Psoas muscle (tissue), 8 donors: ENCODE results near the gene TBC1D5. TPM values are rescaled to one million over a fixed set of nuclear protein-coding genes. Genes with fewer than 3 reads are reported as not detected.

Source experiments
- ATAC-seq, 4 donors: fragments of 200-7000 bp; cut with Tn5 transposase; one replicate each; pipeline ENCODE4 v1.9.1; 2020; ENCODE audit warnings: moderate library complexity in 3 of 4, mild to moderate bottlenecking in 2 of 4
- DNase-seq, 2 donors: peaks; one replicate each; pipeline ENCODE4 v3.0.0-alpha.2; 2020
- H3K27ac ChIP-seq: fragments of 200-600 bp; one replicate; pipeline ENCODE4 v1.8.0; 2022
- H3K27me3 ChIP-seq, 3 donors: fragments of 200-600 bp in 1 of 3; one replicate each; pipeline versions ENCODE4 v1.6.1 to v1.8.0; 2013 to 2022; ENCODE audit warnings: low read length in 2 of 3, mild to moderate bottlenecking in 2 of 3, moderate library complexity in 1 of 3; ENCODE audit not compliant: insufficient read depth in 3 of 3
- H3K36me3 ChIP-seq, 2 donors: fragments of 200-600 bp in 1 of 2; one replicate each; pipeline versions ENCODE4 v1.6.1 to v1.8.0; 2013 to 2022; ENCODE audit warnings: low read depth in 1 of 2, mild to moderate bottlenecking in 1 of 2, moderate library complexity in 1 of 2; ENCODE audit not compliant: insufficient read depth in 1 of 2
- H3K4me1 ChIP-seq: fragments of 200-600 bp; one replicate; pipeline ENCODE4 v1.8.0; 2022
- H3K4me3 ChIP-seq: fragments of 200-600 bp; one replicate; pipeline ENCODE4 v1.8.0; 2022; ENCODE audit warnings: mild to moderate bottlenecking
- H3K9me3 ChIP-seq: fragments of 200-600 bp; one replicate; pipeline ENCODE4 v1.8.0; 2022
- WGBS, 3 donors: extraction: QIAGEN DNeasy Blood & Tissue Kit; methylation state at CpG; one replicate each; pipeline versions ENCODE4 v1.1.6 to v1.1.7; 2013; 5-methylcytosine and 5-hydroxymethylcytosine counted together
- intact Hi-C, 2 donors: fragments of 100-400 bp; cut with DNase I; formaldehyde crosslinking; loops; one replicate each; pipeline versions ENCODE4 v1.11.0 to v1.14.2; 2022
- polyA plus RNA-seq, 3 donors: library from polyadenylated mRNA; stranded (reverse); fragments of 200-250 nt; gene quantifications; one replicate each; pipeline ENCODE4 v1.2.3, GENCODE V29; 2013
- total RNA-seq, 4 donors: library from RNA; stranded (reverse); fragmentation: NEBNext Ultra II Directional in 2 of 4; extraction: Animal tissue kit (Norgen Biotek cat#: 25700) in 2 of 4; gene quantifications; one replicate each; pipeline versions ENCODE4 v1.2.1 to v1.2.4, GENCODE V29; 2021 to 2023
- TF ChIP-seq, protein P1 (sequence below): fragments of 200-600 bp; IDR thresholded peaks from one replicate; pipeline ENCODE4 v1.8.0; 2022; ENCODE audit warnings: antibody characterized with exemption
- donor health status: healthy with polysubstance abuse.
- donor health status: DM: no; HTN: no; CAD: no; lungs with moderate emphysema.
- donor health status: Bipolar disorder and iron deficiency.
- donor health status: healthy.
- donor health status: DM: yes; HTN: yes; CAD: no.
- donor health status: DM: no; HTN: no; CAD: no.
- donor health status: DM: no; HTN: no; CAD: no.
- donor health status: DM: yes; HTN: yes; CAD: no.

TBC1D5 gene
- total and polyA plus RNA-seq, 7 donors, result 4.3 to 20.4 (median 13.3) TPM

DNA sequence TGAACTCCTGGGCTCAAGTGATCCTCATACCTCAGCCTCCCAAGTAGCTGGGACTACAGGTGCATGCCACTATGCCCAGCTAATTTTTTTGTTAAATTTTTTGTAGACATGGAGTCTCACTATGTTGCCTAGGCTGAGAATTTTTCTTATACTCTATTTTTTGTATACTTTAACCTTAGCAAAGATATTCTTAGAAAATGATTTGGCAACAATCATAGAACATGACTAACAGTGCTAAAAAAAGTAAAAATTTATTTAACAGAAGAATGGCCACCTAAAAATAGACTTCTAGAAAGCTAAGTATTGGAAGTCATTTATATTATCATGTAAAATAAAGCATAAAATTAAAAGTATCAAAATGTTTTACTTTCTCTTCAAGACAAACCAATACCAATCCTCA lies 535.4 kb downstream of the TBC1D5 start:
- intact Hi-C loops, result no loop called here
- H3K4me3 ChIP-seq, result no peak overlapping the region
- ATAC-seq (no peak), DNase-seq (no peak)
- H3K27ac ChIP-seq, result no peak overlapping the region
- TF ChIP-seq, protein P1, sequence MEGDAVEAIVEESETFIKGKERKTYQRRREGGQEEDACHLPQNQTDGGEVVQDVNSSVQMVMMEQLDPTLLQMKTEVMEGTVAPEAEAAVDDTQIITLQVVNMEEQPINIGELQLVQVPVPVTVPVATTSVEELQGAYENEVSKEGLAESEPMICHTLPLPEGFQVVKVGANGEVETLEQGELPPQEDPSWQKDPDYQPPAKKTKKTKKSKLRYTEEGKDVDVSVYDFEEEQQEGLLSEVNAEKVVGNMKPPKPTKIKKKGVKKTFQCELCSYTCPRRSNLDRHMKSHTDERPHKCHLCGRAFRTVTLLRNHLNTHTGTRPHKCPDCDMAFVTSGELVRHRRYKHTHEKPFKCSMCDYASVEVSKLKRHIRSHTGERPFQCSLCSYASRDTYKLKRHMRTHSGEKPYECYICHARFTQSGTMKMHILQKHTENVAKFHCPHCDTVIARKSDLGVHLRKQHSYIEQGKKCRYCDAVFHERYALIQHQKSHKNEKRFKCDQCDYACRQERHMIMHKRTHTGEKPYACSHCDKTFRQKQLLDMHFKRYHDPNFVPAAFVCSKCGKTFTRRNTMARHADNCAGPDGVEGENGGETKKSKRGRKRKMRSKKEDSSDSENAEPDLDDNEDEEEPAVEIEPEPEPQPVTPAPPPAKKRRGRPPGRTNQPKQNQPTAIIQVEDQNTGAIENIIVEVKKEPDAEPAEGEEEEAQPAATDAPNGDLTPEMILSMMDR, result no peak
- peaks cover 7% of the 10 kb centered on the region for H3K4me1 ChIP-seq
- no peaks in the 10 kb centered on the region for H3K36me3 ChIP-seq
- no peaks in the 10 kb centered on the region for H3K9me3 ChIP-seq
- no peaks in the 10 kb centered on the region for H3K27me3 ChIP-seq

DNA sequence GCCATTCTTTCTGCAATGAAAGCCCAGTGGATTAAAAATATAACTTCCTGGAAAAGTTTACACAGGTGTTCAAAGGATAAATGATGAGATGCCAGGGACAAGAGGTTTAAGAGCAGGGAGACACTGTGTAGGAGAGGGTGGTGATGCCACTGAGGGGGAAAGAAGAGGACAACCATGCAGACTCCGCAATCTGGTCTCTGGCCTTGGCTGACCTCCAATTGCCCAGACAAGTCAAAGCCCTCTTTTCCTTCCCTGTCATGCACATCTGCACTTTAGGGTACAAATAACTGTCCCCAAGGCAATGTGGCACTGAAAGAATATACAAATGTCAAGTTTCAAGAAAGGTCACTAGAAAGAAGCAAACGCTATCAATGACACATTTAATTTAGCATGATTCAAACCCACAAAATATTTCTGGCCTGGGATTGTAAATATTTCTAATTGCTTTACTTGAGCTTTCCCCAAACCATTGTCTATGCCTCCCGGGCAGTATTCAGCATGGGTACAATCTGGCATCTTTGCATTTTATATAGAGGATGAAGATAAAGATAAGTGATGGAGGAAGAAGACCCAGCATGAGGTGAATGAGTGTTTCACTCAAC lies 538.3 kb downstream of the TBC1D5 start:
- WGBS, 3 donors, result 84 to 92% (median 86%) methylated on average over 3 of the region's 3 CpGs
- TF ChIP-seq, protein P1, result no peak

DNA sequence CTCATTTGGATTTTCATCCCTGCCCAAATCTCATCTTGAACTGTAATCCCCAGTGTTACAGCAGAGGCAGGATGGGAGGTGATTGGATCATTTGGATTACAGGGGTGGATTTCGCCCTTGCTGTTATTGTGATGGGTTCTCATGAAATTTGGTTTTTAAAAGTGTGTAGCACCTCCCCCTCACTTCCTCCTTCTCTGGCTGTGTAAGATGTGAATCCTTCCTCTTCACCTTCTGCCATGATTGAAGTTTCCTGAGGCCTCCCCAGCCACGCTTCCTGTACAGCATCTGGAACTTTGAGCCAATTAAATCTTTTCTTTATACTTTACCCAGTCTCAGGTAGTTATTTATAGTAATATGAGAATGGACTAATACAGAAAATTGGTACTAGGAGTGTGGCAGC lies 540.9 kb downstream of the TBC1D5 start:
- 97 to 100% (median 100%) methylated on average over 2 of the region's 2 CpGs for WGBS, 3 donors

More for the DNA sequence above, 538.3 kb downstream of the TBC1D5 start:
- Histone ChIP-seq H3K4me1 (peaks cover 7% of the 10 kb centered on the region), H3K4me3 (no peak overlapping the region), H3K9me3 (no peaks in the 10 kb centered on the region), H3K27me3 (no peaks in the 10 kb centered on the region), H3K27ac (no peak overlapping the region), H3K36me3 (no peaks in the 10 kb centered on the region)
- ATAC-seq (no peak), DNase-seq (no peak)
- intact Hi-C loops, result no loop called here

DNA sequence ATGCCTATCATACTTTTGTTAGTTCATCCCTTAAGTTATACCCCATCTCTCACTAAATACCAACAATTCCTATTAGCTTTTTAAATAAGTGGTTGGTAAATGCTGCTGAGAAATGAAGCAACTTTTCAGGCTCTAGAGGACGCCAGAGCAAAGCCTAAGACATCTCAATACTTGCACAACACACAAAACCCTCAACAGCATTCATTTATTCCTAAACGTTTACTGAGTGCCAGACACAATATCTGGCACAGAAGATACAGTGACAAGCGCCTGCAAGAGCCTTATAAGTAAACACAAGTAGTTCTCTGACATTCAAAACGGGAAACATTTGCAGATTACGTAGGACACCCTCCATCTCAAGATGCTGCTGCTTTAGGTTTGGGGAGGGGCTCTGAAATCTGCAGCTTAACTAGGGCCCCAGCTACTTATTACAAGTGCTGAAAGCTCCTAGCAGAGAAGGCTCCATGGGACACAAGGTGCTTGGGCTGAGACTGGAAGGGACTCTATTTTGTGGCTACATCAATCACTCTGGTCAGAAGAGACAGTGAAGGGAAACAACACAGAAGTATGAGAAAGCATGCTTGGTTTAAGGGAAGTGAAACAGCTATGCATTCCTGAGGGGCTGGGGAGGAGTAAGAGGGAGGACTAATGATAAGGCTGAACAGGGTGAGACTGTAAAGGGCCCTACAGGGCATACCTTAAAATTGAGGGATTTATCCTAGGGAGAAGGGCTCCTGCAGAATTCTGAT lies 546.4 kb downstream of the TBC1D5 start:
- Histone ChIP-seq H3K27me3 (no peaks in the 10 kb centered on the region), H3K27ac (no peak overlapping the region), H3K36me3 (no peaks in the 10 kb centered on the region), H3K4me3 (no peak overlapping the region), H3K9me3 (no peaks in the 10 kb centered on the region), H3K4me1 (peaks cover 34% of the 10 kb centered on the region)
- ATAC-seq, result peak in 2 of 4 donors; percentile 34 to 35
- WGBS, 3 donors, result 48 to 69% (median 49%) methylated on average over 5 of the region's 5 CpGs
- TF ChIP-seq, protein P1, result peak; percentile 23
- DNase-seq, result no peak
- intact Hi-C loops, result no loop called here

More for the DNA sequence above, 540.9 kb downstream of the TBC1D5 start:
- H3K4me3 ChIP-seq, result no peak overlapping the region
- no peak overlapping the region for H3K27ac ChIP-seq
- H3K4me1 ChIP-seq, result no peaks in the 10 kb centered on the region
- H3K36me3 ChIP-seq, result no peaks in the 10 kb centered on the region
- no peaks in the 10 kb centered on the region for H3K9me3 ChIP-seq
- H3K27me3 ChIP-seq, result no peaks in the 10 kb centered on the region
- TF ChIP-seq, protein P1, result no peak
- intact Hi-C loops, result no loop called here
- no peak for DNase-seq
- no peak for ATAC-seq
